Measurements from ENCODE around the gene UBA52. TPM values are rescaled to one million over a fixed set of nuclear protein-coding genes. Genes with fewer than 3 reads are reported as not detected.

Gene UBA52
- total and polyA plus RNA-seq, 2 experiments from 2014 or later = 708 to 755 TPM

DNA sequence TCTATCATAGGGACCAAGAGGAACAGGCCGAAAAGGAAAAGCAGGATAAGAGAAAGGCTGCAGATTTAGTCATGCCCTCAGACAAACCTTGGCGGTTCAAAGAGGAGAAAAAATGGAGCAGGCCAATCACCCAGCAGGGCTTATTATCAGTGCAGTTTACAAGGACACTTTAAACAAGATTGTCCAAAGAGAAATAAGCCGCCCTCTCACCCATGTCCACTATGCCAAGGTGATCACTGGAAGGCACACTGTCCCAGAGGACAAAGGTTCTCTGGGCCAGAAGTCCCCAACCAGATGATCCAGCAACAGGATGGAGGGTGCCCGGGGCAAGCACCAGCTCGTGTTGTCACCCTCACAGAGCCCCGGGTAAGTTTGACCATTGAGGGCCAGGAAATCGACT lies 8.7 kb downstream of the UBA52 start:
- no peak for DNase-seq
- no peaks in the 10 kb centered on the region for H3K79me2 ChIP-seq (ENCODE audit: insufficient read depth)
- peaks cover 9% of the 10 kb centered on the region; the same call in 1 of the 2 replicates for H3K36me3 ChIP-seq (ENCODE audit: low read depth)
- H4K20me1 ChIP-seq (ENCODE audit: insufficient read depth) = no peaks in the 10 kb centered on the region
- no peak overlapping the region for H3K4me3 ChIP-seq
- H3K4me2 ChIP-seq (ENCODE audit: unreplicated experiment) = no peak overlapping the region
- in situ Hi-C loops (cut with MboI) = loop anchor here (25.0 kb wide), 1 partner anchor 118 kb away; no protein-coding TSS in a partner anchor
- H2AFZ ChIP-seq = no peak overlapping the region
- H3K9me2 ChIP-seq (ENCODE audit: insufficient read depth) = no peaks in the 10 kb centered on the region
- no peaks in the 10 kb centered on the region for H3K9me3 ChIP-seq (ENCODE audit: low read depth)
- TF ChIP-seq EZH2 (IDR thresholded peaks at IDR 0.05; ENCODE audit: insufficient read depth, poor library complexity, severe bottlenecking) (no peak), EZH2phosphoT487 (IDR thresholded peaks at IDR 0.05; ENCODE audit: insufficient read depth, low read depth) (no peak)
- 71 to 73% methylated on average over 7 of the region's 7 CpGs for WGBS, 2 experiments (ENCODE audit: low coverage in 1 of 2, low lambda C conversion rate in 2 of 2, missing lambda C conversion rate in 2 of 2)
- H3K27me3 ChIP-seq (replicated peaks; ENCODE audit: insufficient read depth) = no peaks in the 10 kb centered on the region
- H3K4me1 ChIP-seq (ENCODE audit: insufficient read depth) = no peaks in the 10 kb centered on the region
- H3F3A ChIP-seq (ENCODE audit: insufficient read depth) = peaks cover 30% of the 10 kb centered on the region; the same call in 1 of the 2 replicates
- H3K27ac ChIP-seq = no peak overlapping the region
- no peak overlapping the region for H3K9ac ChIP-seq

DNA sequence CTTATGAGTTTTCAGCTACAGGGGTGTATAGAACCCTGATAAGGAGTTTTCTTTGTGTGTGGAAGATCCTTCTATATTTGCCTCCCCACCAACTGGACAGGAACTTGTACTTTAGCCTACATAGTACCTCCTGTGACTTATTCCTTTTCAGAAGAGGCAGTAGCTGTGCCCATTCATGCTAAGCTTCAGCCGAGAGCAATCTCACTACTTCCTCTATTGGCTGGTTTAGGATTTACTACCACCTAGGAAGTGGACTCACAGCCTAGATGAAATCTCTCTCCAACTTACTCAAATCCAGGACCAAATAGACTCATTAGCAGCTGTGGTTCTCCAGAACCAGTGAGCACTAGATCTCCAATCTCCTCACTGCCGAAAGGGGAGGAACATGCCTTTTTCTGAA lies 14.6 kb downstream of the UBA52 start:
- H3K4me3 ChIP-seq = no peak overlapping the region
- H3K79me2 ChIP-seq (ENCODE audit: insufficient read depth) = no peaks in the 10 kb centered on the region
- TF ChIP-seq EZH2phosphoT487 (IDR thresholded peaks at IDR 0.05; ENCODE audit: insufficient read depth, low read depth) (no peak), EZH2 (IDR thresholded peaks at IDR 0.05; ENCODE audit: insufficient read depth, poor library complexity, severe bottlenecking) (no peak)
- H3F3A ChIP-seq (ENCODE audit: insufficient read depth) = no peaks in the 10 kb centered on the region
- H3K36me3 ChIP-seq (ENCODE audit: low read depth) = no peaks in the 10 kb centered on the region
- peak; percentile 26 for DNase-seq
- H3K9me3 ChIP-seq (ENCODE audit: low read depth) = no peaks in the 10 kb centered on the region
- H2AFZ ChIP-seq = no peak overlapping the region
- H4K20me1 ChIP-seq (ENCODE audit: insufficient read depth) = no peaks in the 10 kb centered on the region
- H3K4me1 ChIP-seq (ENCODE audit: insufficient read depth) = peaks cover 7% of the 10 kb centered on the region; the same call in 1 of the 2 replicates
- in situ Hi-C loops (cut with MboI) = loop anchor here (25.0 kb wide), 1 partner anchor 124 kb away; no protein-coding TSS in a partner anchor
- no peak overlapping the region for H3K4me2 ChIP-seq (ENCODE audit: unreplicated experiment)
- H3K9ac ChIP-seq = no peak overlapping the region
- no peaks in the 10 kb centered on the region for H3K9me2 ChIP-seq (ENCODE audit: insufficient read depth)
- no peaks in the 10 kb centered on the region for H3K27me3 ChIP-seq (replicated peaks; ENCODE audit: insufficient read depth)
- 55 to 57% methylated on average over 2 of the region's 2 CpGs for WGBS, 2 experiments (ENCODE audit: low coverage in 1 of 2, low lambda C conversion rate in 2 of 2, missing lambda C conversion rate in 2 of 2)
- H3K27ac ChIP-seq = no peak overlapping the region

DNA sequence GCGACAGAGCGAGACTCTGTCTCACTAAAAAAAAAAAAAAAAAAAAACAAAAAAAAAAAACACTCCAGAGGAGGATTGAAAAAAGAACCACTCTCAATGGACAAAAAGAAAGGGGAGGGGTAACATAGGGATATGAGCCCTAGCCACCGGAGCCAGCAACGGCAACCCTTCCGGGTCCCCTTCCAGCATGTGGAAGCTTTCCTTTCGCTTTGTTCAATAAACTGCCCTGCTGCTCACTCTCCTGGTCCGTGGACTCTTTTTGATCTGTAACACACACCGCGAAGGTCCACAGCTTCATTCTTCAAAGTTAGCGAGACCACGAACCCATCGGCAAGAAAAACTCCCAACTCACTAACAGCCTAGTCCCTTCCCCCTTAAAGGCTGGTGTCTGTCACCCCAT lies 15.9 kb downstream of the UBA52 start:
- H3K9me3 ChIP-seq (ENCODE audit: low read depth) = no peaks in the 10 kb centered on the region
- peaks cover 3% of the 10 kb centered on the region; the same call in 1 of the 2 replicates for H3F3A ChIP-seq (ENCODE audit: insufficient read depth)
- no peak overlapping the region for H3K4me3 ChIP-seq
- H3K27me3 ChIP-seq (replicated peaks; ENCODE audit: insufficient read depth) = no peaks in the 10 kb centered on the region
- in situ Hi-C loops (cut with MboI) = loop anchor here (25.0 kb wide), 1 partner anchor 125 kb away; no protein-coding TSS in a partner anchor
- H3K9ac ChIP-seq = no peak overlapping the region
- H4K20me1 ChIP-seq (ENCODE audit: insufficient read depth) = no peaks in the 10 kb centered on the region
- 86 to 91% methylated on average over 11 to 12 of the region's 12 CpGs for WGBS, 2 experiments (ENCODE audit: low coverage in 1 of 2, low lambda C conversion rate in 2 of 2, missing lambda C conversion rate in 2 of 2)
- peaks cover 7% of the 10 kb centered on the region; the same call in 1 of the 2 replicates for H3K4me1 ChIP-seq (ENCODE audit: insufficient read depth)
- no peak for DNase-seq
- H2AFZ ChIP-seq = peak overlapping the region; percentile 88
- no peaks in the 10 kb centered on the region for H3K36me3 ChIP-seq (ENCODE audit: low read depth)
- no peaks in the 10 kb centered on the region for H3K9me2 ChIP-seq (ENCODE audit: insufficient read depth)
- no peak overlapping the region for H3K27ac ChIP-seq
- TF ChIP-seq EZH2 (IDR thresholded peaks at IDR 0.05; ENCODE audit: insufficient read depth, poor library complexity, severe bottlenecking) (no peak), EZH2phosphoT487 (IDR thresholded peaks at IDR 0.05; ENCODE audit: insufficient read depth, low read depth) (no peak)
- H3K4me2 ChIP-seq (ENCODE audit: unreplicated experiment) = no peak overlapping the region
- no peaks in the 10 kb centered on the region for H3K79me2 ChIP-seq (ENCODE audit: insufficient read depth)

DNA sequence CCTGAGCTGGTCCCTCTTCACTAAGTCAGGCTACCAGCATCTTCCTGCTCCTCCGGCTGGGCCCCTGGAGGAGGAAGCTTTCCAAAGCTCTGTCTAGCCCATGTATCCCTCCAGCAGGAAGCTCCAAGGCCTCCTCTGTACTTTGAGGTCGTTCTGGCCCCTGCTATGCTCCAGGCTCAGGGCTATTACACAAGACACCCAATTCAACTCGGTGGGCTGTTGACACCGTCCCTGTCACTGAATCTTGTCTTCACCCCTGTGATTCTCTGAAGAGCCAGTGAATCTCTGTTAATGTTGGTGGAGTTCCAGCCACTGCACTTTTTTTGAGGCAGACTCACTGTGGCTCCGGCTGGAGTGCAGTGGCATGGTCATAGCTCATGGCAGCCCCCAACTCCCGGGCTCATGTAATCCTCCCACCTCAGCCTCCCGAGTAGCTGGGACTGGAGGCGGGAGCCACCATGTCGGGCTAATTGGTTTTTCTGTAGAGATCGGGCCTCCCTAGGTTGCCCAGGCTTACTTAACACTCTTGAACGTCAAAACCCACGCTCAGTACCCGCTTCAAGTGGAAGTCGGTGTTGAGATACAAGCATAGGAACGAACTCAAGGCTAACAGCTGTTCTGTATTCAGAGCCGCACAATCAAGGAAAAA lies 16.4 kb downstream of the UBA52 start:
- peaks cover 7% of the 10 kb centered on the region; the same call in 1 of the 2 replicates for H3K4me1 ChIP-seq (ENCODE audit: insufficient read depth)
- H3K27me3 ChIP-seq (replicated peaks; ENCODE audit: insufficient read depth) = no peaks in the 10 kb centered on the region
- peak overlapping the region; percentile 65 for H3K27ac ChIP-seq
- DNase-seq = peak; percentile 59
- no peaks in the 10 kb centered on the region for H3K36me3 ChIP-seq (ENCODE audit: low read depth)
- no peaks in the 10 kb centered on the region for H3K9me3 ChIP-seq (ENCODE audit: low read depth)
- H3K9ac ChIP-seq = peak overlapping the region; percentile 76
- no peak for TF ChIP-seq EZH2phosphoT487 (IDR thresholded peaks at IDR 0.05; ENCODE audit: insufficient read depth, low read depth)
- no peak for TF ChIP-seq EZH2 (IDR thresholded peaks at IDR 0.05; ENCODE audit: insufficient read depth, poor library complexity, severe bottlenecking)
- H3K4me3 ChIP-seq = peak overlapping the region; percentile 79
- peaks cover 8% of the 10 kb centered on the region; the same call in 1 of the 2 replicates for H3F3A ChIP-seq (ENCODE audit: insufficient read depth)
- WGBS, 2 experiments (ENCODE audit: low coverage in 1 of 2, low lambda C conversion rate in 2 of 2, missing lambda C conversion rate in 2 of 2) = 17 to 22% methylated on average over 16 of the region's 16 CpGs
- no peaks in the 10 kb centered on the region for H3K79me2 ChIP-seq (ENCODE audit: insufficient read depth)
- H3K4me2 ChIP-seq (ENCODE audit: unreplicated experiment) = peak overlapping the region; percentile 84
- in situ Hi-C loops (cut with MboI) = loop anchor here (25.0 kb wide), 1 partner anchor 126 kb away; no protein-coding TSS in a partner anchor
- peak overlapping the region; percentile 88 for H2AFZ ChIP-seq
- H4K20me1 ChIP-seq (ENCODE audit: insufficient read depth) = no peaks in the 10 kb centered on the region
- no peaks in the 10 kb centered on the region for H3K9me2 ChIP-seq (ENCODE audit: insufficient read depth)

Data from GM23248 (cell line).